ENCODE data around the gene ELK3.

DNA sequence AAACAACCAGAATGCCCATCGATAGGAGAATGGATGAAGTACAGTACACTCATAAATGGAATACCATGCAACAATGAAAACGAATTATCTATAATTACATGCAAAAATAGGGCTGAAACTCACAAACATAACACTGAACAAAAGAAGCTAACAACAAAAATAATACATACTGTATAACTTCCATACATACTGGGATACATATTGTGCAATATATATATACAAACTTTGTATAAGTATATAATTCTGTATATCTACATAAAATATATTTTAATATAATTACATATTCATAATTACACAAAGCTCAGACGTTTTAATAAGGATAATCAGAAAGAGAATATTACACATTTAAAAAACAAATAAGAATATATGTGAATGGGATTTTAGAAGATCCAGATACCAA, 115.9 kb downstream of the ELK3 start:
- TF ChIP-seq, protein P1, sequence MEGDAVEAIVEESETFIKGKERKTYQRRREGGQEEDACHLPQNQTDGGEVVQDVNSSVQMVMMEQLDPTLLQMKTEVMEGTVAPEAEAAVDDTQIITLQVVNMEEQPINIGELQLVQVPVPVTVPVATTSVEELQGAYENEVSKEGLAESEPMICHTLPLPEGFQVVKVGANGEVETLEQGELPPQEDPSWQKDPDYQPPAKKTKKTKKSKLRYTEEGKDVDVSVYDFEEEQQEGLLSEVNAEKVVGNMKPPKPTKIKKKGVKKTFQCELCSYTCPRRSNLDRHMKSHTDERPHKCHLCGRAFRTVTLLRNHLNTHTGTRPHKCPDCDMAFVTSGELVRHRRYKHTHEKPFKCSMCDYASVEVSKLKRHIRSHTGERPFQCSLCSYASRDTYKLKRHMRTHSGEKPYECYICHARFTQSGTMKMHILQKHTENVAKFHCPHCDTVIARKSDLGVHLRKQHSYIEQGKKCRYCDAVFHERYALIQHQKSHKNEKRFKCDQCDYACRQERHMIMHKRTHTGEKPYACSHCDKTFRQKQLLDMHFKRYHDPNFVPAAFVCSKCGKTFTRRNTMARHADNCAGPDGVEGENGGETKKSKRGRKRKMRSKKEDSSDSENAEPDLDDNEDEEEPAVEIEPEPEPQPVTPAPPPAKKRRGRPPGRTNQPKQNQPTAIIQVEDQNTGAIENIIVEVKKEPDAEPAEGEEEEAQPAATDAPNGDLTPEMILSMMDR (conservative IDR thresholded peaks at IDR 0.05; ENCODE audit: low read length): no peak
- no peak for TF ChIP-seq EZH2phosphoT487 (IDR thresholded peaks at IDR 0.05; ENCODE audit: borderline replicate concordance)

Measured in Loucy (cell line).